Stimulated activated CD4-positive, alpha-beta T cell treated with anti-CD3 and anti-CD28 coated beads, Interleukin-15, amount 100 ng/mL, for 48 hours (primary cell): ENCODE data around the gene TAS2R8.
"Not testable (repeated sequence)": the region's sequence is repeated elsewhere in the genome, so short reads cannot be mapped to it uniquely, and the experiment has no call there.

Source experiments
- DNase-seq, 2 donors: peaks; one replicate each; pipeline ENCODE4 v3.0.0-alpha.2; 2020; ENCODE audit warnings: low read depth in 2 of 2

The TAS2R8 gene, protein sequence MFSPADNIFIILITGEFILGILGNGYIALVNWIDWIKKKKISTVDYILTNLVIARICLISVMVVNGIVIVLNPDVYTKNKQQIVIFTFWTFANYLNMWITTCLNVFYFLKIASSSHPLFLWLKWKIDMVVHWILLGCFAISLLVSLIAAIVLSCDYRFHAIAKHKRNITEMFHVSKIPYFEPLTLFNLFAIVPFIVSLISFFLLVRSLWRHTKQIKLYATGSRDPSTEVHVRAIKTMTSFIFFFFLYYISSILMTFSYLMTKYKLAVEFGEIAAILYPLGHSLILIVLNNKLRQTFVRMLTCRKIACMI

DNA sequence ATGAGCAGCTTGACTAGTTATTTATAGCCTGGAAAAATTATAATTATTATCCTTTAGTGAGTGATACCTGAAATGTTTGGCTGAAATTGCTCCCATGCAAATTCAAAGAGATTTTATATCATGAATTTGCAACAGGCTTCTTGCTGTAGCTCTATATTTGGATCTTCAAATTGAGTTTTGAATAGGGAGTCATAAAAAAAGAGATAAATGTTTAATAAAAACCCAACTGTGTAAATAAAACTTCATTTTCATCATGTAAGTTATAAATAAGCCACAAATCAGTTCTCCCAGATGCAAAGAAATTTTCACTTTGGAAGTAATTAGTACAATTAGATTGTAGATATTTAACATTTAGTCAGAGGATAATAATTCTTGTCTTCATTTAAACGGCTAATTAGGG is at the start of gene TAS2R8:
Gene TAS2R8 (minus strand): TSS at position 101 of the 400 bp plus-strand sequence. CDS start 306 bp downstream, outside the sequence.
- no peak for DNase-seq

DNA sequence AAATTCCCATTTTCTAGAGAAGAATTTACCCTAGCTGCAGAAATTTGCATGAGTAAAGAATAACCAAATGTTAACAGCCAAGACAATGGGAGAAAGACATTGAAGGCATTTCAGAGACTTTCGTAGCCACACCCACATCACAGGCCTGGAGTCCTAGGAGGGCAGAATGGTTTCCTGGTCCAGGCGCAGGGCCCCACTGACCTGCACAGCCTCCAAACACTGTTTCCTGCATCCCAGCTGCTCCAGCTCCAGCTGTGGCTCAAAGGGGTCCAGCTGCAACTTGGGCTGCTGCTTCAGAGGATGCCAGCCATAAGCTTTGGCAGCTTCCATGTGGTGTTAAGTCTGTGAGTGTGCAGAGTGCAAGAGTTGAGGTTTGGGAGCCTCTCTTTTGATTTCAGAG is 48.7 kb upstream of the TAS2R8 start:
- no peak for DNase-seq

- no peak for DNase-seq
These were observed 46.7 kb upstream of the TAS2R8 start for GRCh38 chr12:10853776-10854175.

- DNase-seq, result no peak
These were observed 44.3 kb upstream of the TAS2R8 start for GRCh38 chr12:10851243-10851858.

DNA sequence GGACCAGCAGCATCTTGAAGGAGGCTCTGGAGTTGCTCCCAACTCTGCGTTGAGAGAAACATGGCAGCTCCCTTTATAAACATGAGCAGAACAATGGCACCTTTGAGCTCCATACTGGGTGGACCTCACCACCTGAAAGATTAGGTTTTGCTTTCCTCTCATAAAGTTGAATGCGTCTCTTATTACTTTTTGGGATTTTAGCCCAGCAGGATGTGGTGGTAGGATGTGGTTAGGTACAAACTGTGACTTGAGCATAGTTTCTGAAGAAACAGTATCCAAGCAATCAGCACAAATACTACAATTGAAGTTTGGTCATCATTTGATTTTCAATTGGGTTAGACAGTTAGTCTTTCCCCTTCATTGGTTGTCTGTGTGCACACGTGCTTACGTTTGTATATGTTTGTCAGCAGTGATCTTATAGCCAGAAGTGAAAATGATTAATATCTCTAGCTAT is 42.4 kb upstream of the TAS2R8 start, which contains the start of gene PRR4:
Gene PRR4 (minus strand): TSS at position 51 of the 454 bp plus-strand sequence. CDS start 38 bp downstream, at position 13.
- DNase-seq, result no peak

DNA sequence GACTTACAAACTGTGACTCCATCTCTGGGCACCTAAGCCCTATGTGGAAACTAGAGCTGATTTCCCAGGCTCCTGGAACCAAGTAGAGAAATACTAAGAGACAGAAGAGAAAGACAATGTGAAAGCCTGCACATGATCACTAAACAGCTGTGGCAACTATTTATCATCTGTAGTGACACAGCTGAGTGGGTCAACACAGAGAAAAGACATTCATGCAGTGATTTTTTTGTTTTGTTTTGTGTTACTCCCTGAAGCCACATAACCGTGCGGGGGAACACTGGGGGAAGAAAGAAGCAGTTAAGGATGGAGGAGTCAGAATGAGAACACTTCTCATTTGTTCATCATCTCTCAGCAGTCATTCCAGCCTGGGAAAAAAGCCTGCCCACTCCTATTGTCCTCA is 40.7 kb upstream of the TAS2R8 start:
- DNase-seq, result no peak

- no peak for DNase-seq
These were observed 35.8 kb upstream of the TAS2R8 start for GRCh38 chr12:10842862-10843261.

- no peak for DNase-seq
These were observed 31.4 kb upstream of the TAS2R8 start for GRCh38 chr12:10838461-10838860.

- DNase-seq, result no peak
These were observed 22.9 kb upstream of the TAS2R8 start for GRCh38 chr12:10829994-10830393.

- DNase-seq, result no peak
These were observed 19.2 kb upstream of the TAS2R8 start, which contains the start of gene TAS2R10 for GRCh38 chr12:10826258-10826657. TSS of gene TAS2R10 (minus strand) at chr12:10826358. CDS start at chr12:10826269, 89 bp downstream.

- DNase-seq, result no peak
These were observed 17.9 kb upstream of the TAS2R8 start for GRCh38 chr12:10824957-10825356.

- DNase-seq, result no peak
These were observed 4.9 kb upstream of the TAS2R8 start for GRCh38 chr12:10811883-10812536.

- no peak for DNase-seq
These were observed 3.0 kb upstream of the TAS2R8 start, which contains the start of gene TAS2R9 for GRCh38 chr12:10810068-10810467. TSS of gene TAS2R9 (minus strand) at chr12:10810168. CDS start at chr12:10810075, 93 bp downstream.

DNA sequence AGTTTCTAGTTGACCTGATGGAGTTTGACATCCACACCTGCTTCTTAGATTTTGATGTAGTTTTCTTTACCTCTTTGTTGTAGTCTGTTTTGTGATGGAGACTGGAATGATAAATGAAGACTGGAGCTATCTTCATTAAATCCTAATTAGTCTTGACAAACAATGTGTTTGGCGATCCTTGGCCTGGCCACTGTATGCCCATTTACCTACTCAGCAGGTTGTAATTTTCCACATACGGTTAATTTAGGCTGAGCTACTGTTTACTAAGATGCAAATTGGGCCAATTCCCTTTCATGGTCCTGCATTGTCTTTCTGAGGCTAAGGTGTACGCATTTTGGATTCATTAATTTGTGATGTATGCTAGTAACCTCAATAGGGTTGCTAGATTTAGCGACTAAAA is 4.5 kb downstream of the TAS2R8 start, which contains the start of gene TAS2R7:
Gene TAS2R7 (minus strand): TSS at position 41 of the 400 bp plus-strand sequence. CDS start 57 bp downstream, outside the sequence.
- no peak for DNase-seq

DNA sequence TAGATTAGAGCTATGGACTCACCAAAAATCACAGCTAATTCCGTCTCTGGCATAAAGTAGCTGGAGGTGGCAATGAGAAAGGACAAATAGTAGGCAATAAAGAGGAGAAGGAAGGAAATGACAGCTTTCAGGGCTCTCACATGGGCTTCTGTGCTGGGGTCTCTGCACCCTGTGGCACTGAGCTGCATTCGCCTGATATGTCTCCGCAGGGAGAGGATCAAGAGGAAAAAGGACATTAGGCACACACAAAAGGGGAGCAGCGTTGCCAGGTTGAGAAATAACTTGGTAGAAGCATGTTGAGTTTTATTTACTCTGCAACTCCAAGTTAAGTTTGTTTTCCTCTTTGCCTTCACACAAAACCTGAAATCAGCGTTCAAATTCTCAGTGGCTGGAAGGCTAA is 5.3 kb downstream of the TAS2R8 start:
- DNase-seq, result no peak

DNA sequence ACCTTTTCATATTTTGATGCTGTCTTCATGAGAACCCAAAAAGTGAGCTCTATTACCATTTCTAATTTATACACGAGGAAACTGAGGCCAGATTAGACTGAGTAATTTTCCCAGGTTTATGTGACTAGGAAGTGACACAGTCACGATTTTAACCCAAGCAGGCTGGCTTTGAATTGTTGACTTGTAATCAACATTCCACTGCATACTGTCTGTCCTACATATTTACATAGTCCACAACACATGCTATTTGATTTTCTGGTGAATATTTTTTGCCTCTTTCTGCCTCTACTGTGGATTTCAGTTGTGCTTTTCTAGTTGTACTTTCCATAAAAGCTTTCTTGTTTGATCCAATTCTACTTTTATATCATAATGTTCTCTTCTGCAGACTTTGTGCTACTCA is 12.9 kb downstream of the TAS2R8 start:
- no peak for DNase-seq

DNA sequence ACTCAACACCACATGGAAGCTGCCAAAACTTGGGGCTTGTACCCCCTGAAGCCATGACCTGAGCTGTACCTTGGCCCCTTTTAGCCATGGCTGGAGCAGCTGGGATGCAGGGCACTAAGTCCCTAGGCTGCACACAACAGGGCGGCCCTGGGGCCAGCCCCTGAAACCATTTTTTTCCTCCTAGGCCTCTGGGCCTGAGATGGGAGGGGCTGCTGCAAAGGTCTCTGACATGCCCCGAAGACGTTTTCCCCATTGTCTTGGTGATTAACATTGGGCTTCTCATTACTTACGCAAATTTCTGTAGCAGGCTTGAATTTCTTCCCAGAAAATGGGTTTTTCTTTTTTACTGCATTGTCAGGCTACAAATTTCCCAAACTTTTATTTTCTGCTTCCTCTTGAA is 15.3 kb downstream of the TAS2R8 start:
- not testable (repeated sequence) for DNase-seq

- no peak for DNase-seq
These were observed 23.8 kb downstream of the TAS2R8 start for GRCh38 chr12:10783252-10783651.

DNA sequence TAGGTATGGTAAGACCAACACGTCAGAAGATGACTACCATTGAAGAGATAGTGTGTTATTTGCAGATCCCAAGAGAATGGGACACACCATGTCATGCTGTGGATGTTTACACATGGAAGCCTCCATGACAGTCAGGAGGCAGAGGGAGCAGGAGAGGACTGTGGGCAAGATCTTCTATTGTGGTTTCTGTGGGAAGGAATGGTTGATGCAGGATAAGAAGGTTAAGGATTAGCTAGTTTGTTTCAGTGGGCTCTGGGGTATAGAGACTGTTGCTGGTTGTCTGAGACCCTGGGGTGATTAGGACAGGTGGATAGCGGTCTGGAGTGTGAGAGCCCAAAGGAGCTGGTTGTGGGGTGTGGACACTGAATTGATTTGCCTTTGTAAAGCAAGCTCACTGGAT is 28.0 kb downstream of the TAS2R8 start:
- DNase-seq, result no peak

DNA sequence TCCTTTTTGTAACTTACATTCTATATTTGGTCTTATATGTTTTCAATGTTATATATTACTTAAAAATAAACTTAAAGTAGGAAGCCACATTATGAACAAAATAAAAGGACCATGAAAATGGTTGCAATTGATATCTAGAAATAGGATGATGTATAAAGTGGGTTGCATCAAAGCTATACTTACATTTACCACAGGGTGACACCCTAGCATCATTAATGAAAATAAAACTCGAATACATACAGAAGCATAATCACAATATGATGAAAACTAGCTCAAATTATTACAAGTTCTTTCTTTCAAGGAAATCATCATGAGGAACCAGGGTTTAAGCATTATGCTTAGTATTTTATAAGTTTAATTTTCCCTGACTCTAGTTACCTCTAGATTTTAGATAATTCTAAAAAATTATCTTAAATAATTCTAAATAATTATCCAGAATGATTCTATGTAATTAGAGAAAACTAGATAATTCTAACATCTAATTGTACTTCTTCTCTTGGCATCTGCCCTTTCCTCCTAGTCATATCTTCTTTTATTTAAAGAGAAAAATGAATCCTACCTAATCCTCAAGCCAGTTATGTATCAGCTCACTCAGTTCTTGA is 35.9 kb downstream of the TAS2R8 start:
- DNase-seq, result no peak

GRCh38 chr12:10759657-10760056 is 47.4 kb downstream of the TAS2R8 start:
- no peak for DNase-seq

GRCh38 chr12:10756194-10756593 is 50.9 kb downstream of the TAS2R8 start:
- no peak for DNase-seq
